ENCODE measurements around the gene RBMS3. TPM values are rescaled to one million over a fixed set of nuclear protein-coding genes. Genes with fewer than 3 reads are reported as not detected.
A peak's percentile ranks its signal among the peaks of the same experiment; 100 is the strongest.

The RBMS3 gene
- total RNA-seq, 4 donors from 2014 or later: 116 to 171 (median 152) TPM

GRCh38 chr3:29582273-29582672 is 301.4 kb downstream of the RBMS3 start:
- 81 to 89% methylated on average over 3 of the region's 3 CpGs for WGBS, 2 donors
- peak overlapping the region in 1 of 3 donors; percentile 26 for H3K27ac ChIP-seq

GRCh38 chr3:29583861-29584260 is 303.0 kb downstream of the RBMS3 start:
- H3K27me3 ChIP-seq: no peaks in the 10 kb centered on the region
- no peaks in the 10 kb centered on the region for H3K36me3 ChIP-seq
- no peak overlapping the region for H3K27ac ChIP-seq
- H3K4me1 ChIP-seq: peaks cover 19 to 35% of the 10 kb centered on the region in 2 donors
- TF ChIP-seq CTCF (IDR thresholded peaks at IDR 0.05) (no peak), POLR2A (IDR thresholded peaks at IDR 0.05) (no peak)
- intact Hi-C loops (cut with DNase I): no loop called here
- H3K9me3 ChIP-seq: no peaks in the 10 kb centered on the region
- no peak overlapping the region for H3K4me3 ChIP-seq (replicated peaks in 1 of 3)
- DNase-seq: no peak

More at GRCh38 chr3:29582273-29582672, 301.4 kb downstream of the RBMS3 start:
- intact Hi-C loops (cut with DNase I): no loop called here
- no peaks in the 10 kb centered on the region for H3K36me3 ChIP-seq
- no peak for TF ChIP-seq CTCF (IDR thresholded peaks at IDR 0.05)
- TF ChIP-seq POLR2A (IDR thresholded peaks at IDR 0.05): no peak
- peaks cover 19 to 40% of the 10 kb centered on the region in 2 donors for H3K4me1 ChIP-seq
- no peaks in the 10 kb centered on the region for H3K27me3 ChIP-seq
- H3K9me3 ChIP-seq: no peaks in the 10 kb centered on the region
- no peak for DNase-seq
- H3K4me3 ChIP-seq (replicated peaks in 1 of 3): no peak overlapping the region

- Histone ChIP-seq H3K9me3 (no peaks in the 10 kb centered on the region), H3K4me3 (replicated peaks in 1 of 3) (no peak overlapping the region), H3K27me3 (no peaks in the 10 kb centered on the region), H3K27ac (no peak overlapping the region), H3K4me1 (peaks cover 19 to 35% of the 10 kb centered on the region in 2 donors), H3K36me3 (no peaks in the 10 kb centered on the region)
- intact Hi-C loops (cut with DNase I): no loop called here
- WGBS, 2 donors: 83 to 93% methylated on average over 3 of the region's 3 CpGs
- no peak for DNase-seq
- TF ChIP-seq CTCF (IDR thresholded peaks at IDR 0.05) (no peak), POLR2A (IDR thresholded peaks at IDR 0.05) (no peak)
These were observed 304.5 kb downstream of the RBMS3 start for GRCh38 chr3:29585368-29585767.

- Histone ChIP-seq H3K4me3 (replicated peaks in 1 of 3) (no peak overlapping the region), H3K36me3 (peaks cover 0 to 6% of the 10 kb centered on the region in 2 donors), H3K27me3 (no peaks in the 10 kb centered on the region), H3K27ac (peak overlapping the region in 1 of 3 donors; percentile 38), H3K4me1 (peaks cover 13 to 25% of the 10 kb centered on the region in 2 donors), H3K9me3 (no peaks in the 10 kb centered on the region)
- peak in 1 of 2 donors; percentile 9 for DNase-seq
- TF ChIP-seq POLR2A (IDR thresholded peaks at IDR 0.05) (no peak), CTCF (IDR thresholded peaks at IDR 0.05) (no peak)
- WGBS, 2 donors: 27 to 30% methylated on average over 2 of the region's 2 CpGs
- intact Hi-C loops (cut with DNase I): no loop called here
These were observed 306.5 kb downstream of the RBMS3 start for GRCh38 chr3:29587340-29587739.

GRCh38 chr3:29590012-29590411 is 309.1 kb downstream of the RBMS3 start:
- Histone ChIP-seq H3K27me3 (no peaks in the 10 kb centered on the region), H3K4me3 (replicated peaks in 1 of 3) (no peak overlapping the region), H3K4me1 (peaks cover 10 to 15% of the 10 kb centered on the region in 2 donors), H3K9me3 (no peaks in the 10 kb centered on the region), H3K36me3 (peaks cover 0 to 6% of the 10 kb centered on the region in 2 donors), H3K27ac (no peak overlapping the region)
- intact Hi-C loops (cut with DNase I): no loop called here
- TF ChIP-seq CTCF (IDR thresholded peaks at IDR 0.05) (no peak), POLR2A (IDR thresholded peaks at IDR 0.05) (no peak)
- no peak for DNase-seq
- WGBS, 2 donors: 92 to 95% methylated on average over 1 of the region's 1 CpG

Data from thyroid gland (tissue), 4 donors.